ENCODE data around the gene NPAS4. TPM values are rescaled to one million over a fixed set of nuclear protein-coding genes. Genes with fewer than 3 reads are reported as not detected.

Gene NPAS4
- total and polyA plus RNA-seq, 9 of the 15 experiments (the other 6 are each of a cell fraction or from before 2014, with no cell fraction given), result not detected

DNA sequence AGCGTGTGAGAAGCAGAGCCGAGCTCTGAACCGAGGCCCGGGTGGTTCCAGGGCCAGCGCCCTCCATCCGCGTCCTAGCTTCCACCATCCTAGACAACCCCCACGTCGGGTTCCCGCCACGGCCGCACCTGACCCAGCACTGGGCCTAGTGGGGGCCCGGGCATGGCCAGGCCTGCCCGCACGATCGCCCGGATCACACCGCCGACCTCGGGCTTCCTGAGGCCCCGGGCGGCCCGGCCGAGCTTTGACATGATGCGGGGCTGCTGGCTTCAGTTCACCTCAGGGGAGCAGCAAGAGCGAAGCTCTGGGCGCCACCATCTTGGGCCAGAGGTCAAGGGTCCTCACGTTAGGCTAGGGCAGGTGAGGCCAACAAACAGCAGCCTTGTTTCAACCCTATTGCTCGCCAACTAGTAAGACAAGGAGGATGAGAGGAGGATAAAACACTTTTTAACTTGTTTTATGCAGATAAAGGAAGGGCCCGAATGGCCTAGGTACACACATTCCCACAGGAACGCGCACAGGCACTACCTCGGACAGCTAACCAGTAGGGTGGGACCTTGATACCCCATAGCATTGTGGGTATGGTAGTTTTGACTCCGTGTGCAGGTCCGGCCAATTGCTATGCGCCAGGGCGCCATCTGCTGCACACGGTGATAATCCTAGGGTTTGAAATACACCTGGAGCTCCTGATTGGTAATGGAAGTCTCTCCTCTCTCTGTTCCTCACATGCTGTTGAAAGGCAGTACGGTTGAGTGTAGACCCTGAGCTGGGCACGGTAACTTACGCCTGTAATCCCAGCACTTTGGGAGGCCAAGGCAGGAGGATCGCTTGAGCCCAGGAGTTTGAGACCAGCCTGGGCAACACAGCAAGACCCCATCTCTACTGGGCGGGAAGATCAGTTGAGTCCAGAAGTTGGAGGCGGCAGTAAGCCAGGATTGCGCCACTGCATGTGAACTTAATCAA is 17.9 kb downstream of the NPAS4 start, which contains the start of gene MRPL11 (continued):
- TF ChIP-seq NRF1 (conservative IDR thresholded peaks at IDR 0.05 in 1 of 2, IDR thresholded peaks at IDR 0.05 in 1 of 2), result peak; percentile 81 to 83
- no peak for TF ChIP-seq PHB (CRISPR knock-in tag; IDR thresholded peaks at IDR 0.05)
- TF ChIP-seq POLR2H (tag; IDR thresholded peaks at IDR 0.05; ENCODE audit: low read depth), result peak; percentile 47; the same call in 1 of the 2 replicates
- TF ChIP-seq TRIM25 (IDR thresholded peaks at IDR 0.05; ENCODE audit: borderline replicate concordance), result no peak
- peak; percentile 95 for TF ChIP-seq TOE1 (IDR thresholded peaks at IDR 0.05; ENCODE audit: borderline replicate concordance)
- 0 out of 2 replicates have a peak, but pooled peaks have one; percentile 19 for TF ChIP-seq TOE1 (CRISPR knock-in tag; IDR thresholded peaks at IDR 0.05; ENCODE audit: borderline replicate concordance, low read depth)
- peak in 1 of 2 experiments; percentile 65; a peak in 2 of 4 replicates for TF ChIP-seq SRF (CRISPR knock-in tag; IDR thresholded peaks at IDR 0.05)
- TF ChIP-seq, protein P1, sequence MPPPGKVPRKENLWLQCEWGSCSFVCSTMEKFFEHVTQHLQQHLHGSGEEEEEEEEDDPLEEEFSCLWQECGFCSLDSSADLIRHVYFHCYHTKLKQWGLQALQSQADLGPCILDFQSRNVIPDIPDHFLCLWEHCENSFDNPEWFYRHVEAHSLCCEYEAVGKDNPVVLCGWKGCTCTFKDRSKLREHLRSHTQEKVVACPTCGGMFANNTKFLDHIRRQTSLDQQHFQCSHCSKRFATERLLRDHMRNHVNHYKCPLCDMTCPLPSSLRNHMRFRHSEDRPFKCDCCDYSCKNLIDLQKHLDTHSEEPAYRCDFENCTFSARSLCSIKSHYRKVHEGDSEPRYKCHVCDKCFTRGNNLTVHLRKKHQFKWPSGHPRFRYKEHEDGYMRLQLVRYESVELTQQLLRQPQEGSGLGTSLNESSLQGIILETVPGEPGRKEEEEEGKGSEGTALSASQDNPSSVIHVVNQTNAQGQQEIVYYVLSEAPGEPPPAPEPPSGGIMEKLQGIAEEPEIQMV (tag; conservative IDR thresholded peaks at IDR 0.05; ENCODE audit: low read depth), result no peak
- TF ChIP-seq ELF2 (CRISPR knock-in tag; IDR thresholded peaks at IDR 0.05), result peak; percentile 67
- TF ChIP-seq, protein P2, sequence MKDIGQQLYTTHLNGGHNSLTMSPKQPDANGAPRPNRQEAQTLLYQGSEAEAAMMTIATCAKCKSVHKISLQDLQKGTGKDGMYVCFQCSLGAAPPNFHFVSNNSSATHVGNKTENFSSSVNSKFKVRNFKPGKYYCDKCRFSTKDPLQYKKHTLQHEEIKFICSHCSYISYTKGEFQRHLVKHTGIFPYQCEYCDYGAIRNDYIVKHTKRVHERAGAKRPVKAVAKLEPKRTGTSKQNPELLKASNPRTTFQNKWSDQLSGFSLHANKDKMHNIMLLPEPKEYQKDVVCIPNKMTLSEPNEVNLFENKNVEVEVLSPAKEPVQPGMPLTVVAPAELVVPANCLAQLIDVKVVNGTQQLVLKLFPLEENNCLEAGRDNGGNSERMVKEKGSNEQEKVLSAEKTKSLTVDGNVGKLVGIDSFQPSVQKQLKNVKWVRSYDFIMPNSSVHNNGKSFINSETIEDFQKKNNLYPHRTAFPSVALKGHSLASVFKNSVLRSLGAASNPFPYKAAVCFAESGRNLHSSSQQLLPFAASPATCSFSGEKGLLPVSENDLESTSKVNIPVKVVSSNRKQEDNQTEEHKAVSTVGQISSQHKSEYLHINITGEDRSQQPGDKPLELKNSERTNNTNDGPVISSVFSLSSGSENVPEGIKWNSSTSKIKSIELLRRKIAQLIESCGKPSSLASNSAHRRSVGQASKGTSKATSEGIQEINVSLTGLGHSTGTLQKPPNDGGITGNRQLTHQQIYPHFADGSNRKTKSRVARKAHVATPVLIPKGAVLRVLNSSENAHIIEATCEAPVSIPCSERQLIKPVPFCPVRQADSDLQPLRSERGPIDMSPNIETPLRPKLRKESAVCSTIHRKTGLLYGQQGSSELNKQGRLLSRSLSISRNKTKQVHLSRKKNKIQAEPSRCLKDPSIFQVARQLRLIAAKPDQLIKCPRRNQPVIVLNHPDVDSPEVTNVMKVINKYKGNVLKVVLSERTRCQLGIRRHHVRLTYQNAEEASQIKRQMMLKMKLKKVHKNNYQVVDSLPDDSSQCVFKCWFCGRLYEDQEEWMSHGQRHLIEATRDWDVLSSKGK (CRISPR knock-in tag; IDR thresholded peaks at IDR 0.05), result no peak
- TF ChIP-seq SP1 (CRISPR knock-in tag; IDR thresholded peaks at IDR 0.05), result peak; percentile 89
- TF ChIP-seq ESRRA (IDR thresholded peaks at IDR 0.05; ENCODE audit: borderline replicate concordance, low read depth), result peak; percentile 82
- TF ChIP-seq CTBP1 (IDR thresholded peaks at IDR 0.05; ENCODE audit: borderline replicate concordance), result peak; percentile 86; the same call in 1 of the 2 replicates
- TF ChIP-seq, protein P3, sequence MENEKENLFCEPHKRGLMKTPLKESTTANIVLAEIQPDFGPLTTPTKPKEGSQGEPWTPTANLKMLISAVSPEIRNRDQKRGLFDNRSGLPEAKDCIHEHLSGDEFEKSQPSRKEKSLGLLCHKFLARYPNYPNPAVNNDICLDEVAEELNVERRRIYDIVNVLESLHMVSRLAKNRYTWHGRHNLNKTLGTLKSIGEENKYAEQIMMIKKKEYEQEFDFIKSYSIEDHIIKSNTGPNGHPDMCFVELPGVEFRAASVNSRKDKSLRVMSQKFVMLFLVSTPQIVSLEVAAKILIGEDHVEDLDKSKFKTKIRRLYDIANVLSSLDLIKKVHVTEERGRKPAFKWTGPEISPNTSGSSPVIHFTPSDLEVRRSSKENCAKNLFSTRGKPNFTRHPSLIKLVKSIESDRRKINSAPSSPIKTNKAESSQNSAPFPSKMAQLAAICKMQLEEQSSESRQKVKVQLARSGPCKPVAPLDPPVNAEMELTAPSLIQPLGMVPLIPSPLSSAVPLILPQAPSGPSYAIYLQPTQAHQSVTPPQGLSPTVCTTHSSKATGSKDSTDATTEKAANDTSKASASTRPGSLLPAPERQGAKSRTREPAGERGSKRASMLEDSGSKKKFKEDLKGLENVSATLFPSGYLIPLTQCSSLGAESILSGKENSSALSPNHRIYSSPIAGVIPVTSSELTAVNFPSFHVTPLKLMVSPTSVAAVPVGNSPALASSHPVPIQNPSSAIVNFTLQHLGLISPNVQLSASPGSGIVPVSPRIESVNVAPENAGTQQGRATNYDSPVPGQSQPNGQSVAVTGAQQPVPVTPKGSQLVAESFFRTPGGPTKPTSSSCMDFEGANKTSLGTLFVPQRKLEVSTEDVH (IDR thresholded peaks at IDR 0.05; ENCODE audit: low read depth, partially characterized antibody), result peak; percentile 82
- TF ChIP-seq NCOA2 (IDR thresholded peaks at IDR 0.05; ENCODE audit: partially characterized antibody in 2 of 2), result peak in 1 of 2 experiments; percentile 99
